Measurements from ENCODE around the gene ARHGEF12.
A peak's percentile ranks its signal among the peaks of the same experiment; 100 is the strongest.

ARHGEF12 gene

GRCh38 chr11:120340529-120340928, 4.3 kb downstream of the ARHGEF12 start:
- no peak for DNase-seq (ENCODE audit: low read depth in 3 of 3)

DNA sequence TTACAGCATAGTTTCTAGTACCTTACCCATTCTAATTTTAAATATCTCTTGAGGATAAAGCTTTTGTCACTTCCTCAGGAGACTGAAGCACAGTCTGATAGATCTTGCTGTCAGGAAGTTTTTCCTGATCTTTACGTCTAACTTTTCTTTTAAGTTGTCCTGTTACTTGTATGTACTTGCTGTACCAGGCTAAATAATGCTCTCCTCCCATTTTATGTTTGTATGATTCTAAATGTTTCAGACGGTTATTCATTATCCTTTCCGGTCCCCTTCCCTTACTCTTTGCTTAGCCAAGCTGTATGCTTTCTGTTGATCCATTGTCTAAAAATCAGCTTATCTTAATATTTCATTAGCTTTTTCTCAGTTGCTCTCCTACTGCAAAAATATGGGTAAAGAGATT, 6.0 kb downstream of the ARHGEF12 start:
- DNase-seq (ENCODE audit: low read depth in 3 of 3), result no peak

DNA sequence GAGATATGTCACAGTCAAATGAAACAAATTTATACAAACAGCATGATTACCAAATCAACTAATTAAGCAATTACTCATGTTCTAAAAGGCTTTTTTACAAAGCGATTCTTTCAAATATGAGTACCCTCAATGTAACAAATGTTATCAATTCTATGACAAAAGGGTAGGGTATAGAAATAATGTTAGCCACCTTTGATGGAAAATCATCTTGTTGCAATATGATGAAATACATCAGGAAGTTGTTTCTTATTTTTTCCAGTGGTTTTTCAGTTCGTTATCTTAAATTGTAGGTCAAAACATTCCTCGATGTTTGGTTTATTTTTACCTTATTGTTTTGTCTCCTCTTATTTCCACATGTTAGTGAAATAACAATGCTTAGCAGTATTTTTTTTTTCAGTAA, 6.5 kb downstream of the ARHGEF12 start:
- no peak for DNase-seq (ENCODE audit: low read depth in 3 of 3)

- no peak for DNase-seq (ENCODE audit: low read depth in 3 of 3)
Measured at GRCh38 chr11:120343429-120343828, 7.2 kb downstream of the ARHGEF12 start.

DNA sequence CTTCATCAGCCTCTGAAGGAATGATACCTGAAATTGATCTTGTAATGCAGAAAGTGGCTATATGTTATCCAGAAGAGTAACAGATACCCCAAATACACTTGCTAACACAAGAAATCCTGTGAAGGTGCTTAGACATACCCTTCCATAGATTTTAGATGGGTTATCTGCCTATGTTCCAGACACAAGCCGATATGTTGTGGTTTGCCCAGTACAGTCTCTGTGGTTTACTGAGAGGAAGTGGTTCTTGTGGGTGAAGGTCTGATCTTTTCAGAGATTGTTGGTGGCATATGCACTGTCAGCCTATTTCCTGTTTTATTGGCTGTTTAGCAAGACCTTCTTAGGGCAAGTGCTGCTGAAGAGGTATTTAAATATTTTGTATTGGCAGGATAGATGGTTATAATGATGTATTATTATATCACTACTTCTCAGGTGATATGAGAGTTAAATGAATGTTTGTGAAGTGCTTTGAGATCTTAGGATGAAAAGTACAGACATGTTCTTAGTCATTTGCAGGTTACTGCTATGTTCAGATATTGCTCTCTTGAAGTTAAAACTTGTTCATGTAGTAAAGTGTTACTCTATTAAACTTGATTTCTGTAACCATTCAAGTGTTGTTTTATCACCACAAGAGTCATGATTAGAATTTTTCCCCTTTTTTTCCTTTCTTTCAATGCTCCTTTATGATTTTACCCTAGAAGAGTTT, 8.2 kb downstream of the ARHGEF12 start:
- DNase-seq (ENCODE audit: low read depth in 3 of 3), result peak in 1 of 3 donors; percentile 22

- DNase-seq (ENCODE audit: low read depth in 3 of 3), result no peak
Measured at GRCh38 chr11:120346233-120346632, 10.0 kb downstream of the ARHGEF12 start.

DNA sequence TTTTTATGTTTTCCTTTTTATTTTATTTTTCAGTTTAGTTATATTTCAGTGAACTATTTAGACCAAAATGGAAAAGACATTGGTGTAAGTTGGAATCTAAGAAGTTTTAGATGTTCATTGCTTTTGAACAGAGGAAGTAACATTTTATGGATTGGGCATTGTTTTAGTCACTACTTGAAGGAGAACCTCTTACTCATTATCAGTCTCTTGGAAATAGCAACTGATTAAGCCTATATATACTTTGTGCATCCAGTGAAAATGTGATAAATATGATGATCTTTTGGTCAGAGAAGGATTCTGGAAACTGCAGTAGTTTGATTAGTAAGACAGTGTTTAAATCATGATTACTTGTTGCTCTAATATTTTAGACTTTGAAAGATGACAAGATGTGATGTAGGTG, 14.4 kb downstream of the ARHGEF12 start:
- DNase-seq (ENCODE audit: low read depth in 3 of 3), result no peak

- DNase-seq (ENCODE audit: low read depth in 3 of 3), result no peak
Measured at GRCh38 chr11:120352405-120352804, 16.2 kb downstream of the ARHGEF12 start.

GRCh38 chr11:120354068-120354467, 17.9 kb downstream of the ARHGEF12 start:
- DNase-seq (ENCODE audit: low read depth in 3 of 3), result no peak

DNA sequence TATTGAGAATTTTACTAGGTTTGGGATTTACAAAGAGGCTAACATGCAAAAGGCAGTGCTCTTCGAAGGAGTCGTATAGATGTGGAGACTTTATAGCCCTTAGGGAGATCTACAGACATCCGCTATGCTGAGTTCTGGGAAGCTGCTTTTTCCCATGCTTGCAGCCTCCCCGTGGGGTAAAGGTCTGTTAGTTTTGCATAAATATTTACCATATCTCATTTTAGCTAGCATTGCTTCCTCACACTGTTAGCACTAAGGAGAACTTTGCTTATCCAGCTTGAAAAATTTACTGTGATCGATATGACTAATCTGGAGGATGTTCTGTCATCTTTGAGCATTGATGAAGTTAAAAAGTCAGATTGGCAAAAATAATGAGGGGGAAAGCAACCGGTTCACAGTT, 18.6 kb downstream of the ARHGEF12 start:
- DNase-seq (ENCODE audit: low read depth in 3 of 3), result no peak

DNA sequence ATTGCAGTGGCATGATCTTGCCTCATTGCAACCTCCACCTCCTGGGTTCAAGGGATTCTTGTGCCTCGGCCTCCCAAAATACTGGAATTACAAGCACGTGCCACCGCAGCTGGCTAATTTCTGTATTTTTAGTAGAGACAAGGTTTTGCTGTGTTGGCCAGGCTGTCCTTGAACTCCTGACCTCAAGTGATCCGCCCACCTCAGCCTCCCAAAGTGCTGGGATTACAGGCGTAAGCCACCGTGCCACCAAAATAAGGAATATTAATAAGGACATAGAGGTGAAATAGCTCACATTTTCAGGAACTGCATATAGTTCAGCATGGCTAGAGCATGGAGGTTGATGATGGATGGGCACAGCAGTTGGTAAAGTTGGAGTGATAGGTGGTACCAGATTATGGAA, 21.4 kb downstream of the ARHGEF12 start:
- DNase-seq (ENCODE audit: low read depth in 3 of 3), result no peak

- DNase-seq (ENCODE audit: low read depth in 3 of 3), result no peak
Measured at GRCh38 chr11:120358729-120359128, 22.5 kb downstream of the ARHGEF12 start.

DNA sequence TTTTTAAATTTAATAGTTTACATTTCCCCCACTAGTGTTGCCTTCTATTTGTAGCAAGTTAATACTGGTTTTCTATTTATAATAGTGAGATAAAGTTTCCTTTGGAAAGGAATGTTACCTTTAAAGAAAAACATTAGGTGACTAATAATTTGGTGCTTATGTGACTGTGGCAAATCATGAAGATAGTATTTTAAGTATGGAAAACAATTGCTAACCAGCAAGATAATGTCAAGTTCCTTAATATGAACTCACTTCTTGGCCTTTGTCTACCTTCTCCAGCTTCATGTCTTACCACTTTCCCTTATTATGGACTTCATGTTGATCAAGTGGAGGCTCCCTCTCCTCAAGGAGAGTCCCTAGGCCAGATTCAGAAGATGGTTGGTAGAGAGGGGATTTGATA, 27.2 kb downstream of the ARHGEF12 start:
- DNase-seq (ENCODE audit: low read depth in 3 of 3), result no peak

DNA sequence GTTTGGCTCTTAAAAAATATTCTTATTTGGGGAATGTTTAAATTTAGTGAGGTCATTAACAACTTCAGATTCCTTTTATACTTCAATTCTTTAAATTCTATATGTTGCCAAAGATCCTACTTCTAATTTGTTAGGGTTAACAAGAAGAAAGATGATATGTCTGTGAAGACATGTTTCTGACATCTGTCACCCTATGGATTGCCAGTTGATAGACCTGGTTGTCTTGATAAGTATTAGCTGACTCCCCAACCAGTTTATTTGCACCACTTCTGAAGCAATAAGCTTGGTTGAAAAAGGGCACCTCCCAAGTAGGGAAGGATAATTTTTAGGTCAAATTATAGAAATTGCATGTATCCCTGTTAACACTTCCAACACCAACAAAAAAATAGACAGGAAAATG, 29.3 kb downstream of the ARHGEF12 start:
- no peak for DNase-seq (ENCODE audit: low read depth in 3 of 3)

DNA sequence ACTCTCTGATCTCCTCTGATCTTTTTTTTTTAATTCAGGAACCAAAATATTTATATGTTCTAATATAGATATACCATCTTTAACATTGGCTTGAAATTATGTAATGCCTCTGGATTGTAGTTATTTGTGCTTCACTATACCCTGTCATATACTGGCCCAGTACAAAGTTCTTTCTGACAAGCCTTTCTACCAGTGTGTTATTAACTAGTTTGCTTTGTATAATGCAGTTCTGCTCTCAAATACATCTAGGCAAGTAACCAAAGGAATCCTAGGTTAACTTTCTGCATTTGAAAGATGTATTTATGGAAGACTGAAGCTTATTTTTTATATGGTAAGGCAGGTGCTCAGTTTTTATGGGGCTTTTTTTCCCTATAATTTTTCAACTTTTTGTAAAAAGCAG, 36.1 kb downstream of the ARHGEF12 start:
- DNase-seq (ENCODE audit: low read depth in 3 of 3), result no peak

DNA sequence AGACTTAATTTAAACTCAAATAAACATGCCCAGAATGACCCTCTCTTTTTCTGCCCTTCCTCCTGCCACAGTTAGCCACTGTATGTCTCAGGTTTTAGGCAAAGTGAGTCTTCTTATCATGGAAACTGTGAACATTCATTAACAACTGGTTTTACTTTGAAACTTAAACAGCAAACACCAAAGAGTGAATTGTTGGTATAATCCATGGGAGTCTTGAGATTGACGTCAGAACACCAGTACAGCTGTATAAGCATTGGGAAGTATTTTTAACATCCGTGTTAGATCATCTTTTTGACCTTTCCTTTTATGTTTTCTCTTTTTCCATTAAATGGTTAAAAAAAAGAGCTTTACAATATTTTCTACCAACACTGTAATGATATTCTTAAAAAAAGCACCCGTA, 38.9 kb downstream of the ARHGEF12 start:
- DNase-seq (ENCODE audit: low read depth in 3 of 3), result no peak

- no peak for DNase-seq (ENCODE audit: low read depth in 3 of 3)
Measured at GRCh38 chr11:120376547-120377182, 40.5 kb downstream of the ARHGEF12 start.

DNA sequence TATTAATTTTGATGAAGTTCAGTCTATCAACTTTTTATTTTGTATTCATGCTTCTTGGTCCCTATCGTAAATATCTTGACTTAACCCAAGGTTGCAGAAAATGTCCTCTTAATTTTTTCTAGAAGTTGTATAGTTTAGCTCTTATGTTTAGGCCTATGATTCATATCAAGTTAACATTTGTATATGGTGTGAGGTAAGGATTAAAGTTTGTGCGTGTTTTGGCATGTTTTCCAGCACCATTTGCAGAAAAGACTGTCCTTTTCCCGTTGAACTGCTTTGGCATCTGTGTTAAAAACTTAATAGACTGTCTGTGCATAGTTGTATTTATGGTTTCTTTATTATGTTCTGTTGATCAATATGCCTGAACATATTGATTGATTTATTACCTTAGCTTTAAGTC, 42.3 kb downstream of the ARHGEF12 start:
- no peak for DNase-seq (ENCODE audit: low read depth in 3 of 3)

GRCh38 chr11:120381401-120381800, 45.2 kb downstream of the ARHGEF12 start:
- DNase-seq (ENCODE audit: low read depth in 3 of 3), result no peak

DNA sequence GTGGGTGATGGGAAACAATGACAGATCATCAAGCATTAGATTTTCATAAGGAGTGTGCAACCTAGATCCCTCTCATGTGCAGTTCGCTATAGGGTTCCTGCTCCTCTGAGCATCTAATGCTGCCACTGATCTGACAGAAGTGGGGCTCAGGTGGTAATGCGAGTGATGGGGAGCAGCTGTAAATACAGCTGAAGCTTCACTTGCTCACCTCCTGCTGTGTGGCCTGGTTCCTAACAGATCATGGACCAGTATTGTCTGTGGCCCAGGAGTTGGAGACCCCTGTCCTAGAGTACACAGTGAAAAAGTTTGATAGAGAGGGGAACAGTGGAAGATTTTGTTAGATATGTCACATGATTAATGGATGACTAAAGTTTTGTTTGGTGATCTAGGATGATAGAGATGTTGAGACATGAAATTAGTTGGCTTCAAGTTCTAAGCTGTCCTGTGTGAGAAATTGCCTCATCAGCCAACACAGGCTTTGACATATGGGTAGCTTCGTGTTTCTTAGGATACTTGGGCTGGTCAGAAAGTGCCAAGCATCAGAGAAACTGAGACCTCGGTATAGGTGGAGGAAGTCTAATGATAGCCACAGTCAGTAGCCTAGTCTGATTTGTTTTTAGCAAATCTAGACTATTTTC, 47.4 kb downstream of the ARHGEF12 start:
- DNase-seq (ENCODE audit: low read depth in 3 of 3), result no peak

DNA sequence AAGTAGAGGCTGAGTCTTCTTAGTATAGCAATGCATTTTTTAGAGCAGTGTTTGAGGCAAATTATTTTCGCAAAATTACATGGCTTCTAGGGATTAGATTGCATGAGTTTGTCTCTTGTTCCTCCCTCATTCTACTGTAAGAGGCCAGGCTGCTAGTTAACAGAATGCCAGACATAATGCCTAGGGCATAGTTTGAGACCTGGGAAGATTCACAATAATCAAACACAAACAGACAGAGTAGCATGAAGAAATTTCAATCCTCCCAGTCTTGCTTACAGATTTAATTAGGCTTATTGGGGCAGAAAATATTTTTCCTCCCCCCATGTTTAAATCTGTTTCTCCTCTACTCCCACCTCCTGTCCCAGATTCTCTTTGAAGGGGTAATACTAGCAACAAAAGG, 48.3 kb downstream of the ARHGEF12 start:
- no peak for DNase-seq (ENCODE audit: low read depth in 3 of 3)

GRCh38 chr11:120385110-120385509, 48.9 kb downstream of the ARHGEF12 start:
- DNase-seq (ENCODE audit: low read depth in 3 of 3), result no peak

DNA sequence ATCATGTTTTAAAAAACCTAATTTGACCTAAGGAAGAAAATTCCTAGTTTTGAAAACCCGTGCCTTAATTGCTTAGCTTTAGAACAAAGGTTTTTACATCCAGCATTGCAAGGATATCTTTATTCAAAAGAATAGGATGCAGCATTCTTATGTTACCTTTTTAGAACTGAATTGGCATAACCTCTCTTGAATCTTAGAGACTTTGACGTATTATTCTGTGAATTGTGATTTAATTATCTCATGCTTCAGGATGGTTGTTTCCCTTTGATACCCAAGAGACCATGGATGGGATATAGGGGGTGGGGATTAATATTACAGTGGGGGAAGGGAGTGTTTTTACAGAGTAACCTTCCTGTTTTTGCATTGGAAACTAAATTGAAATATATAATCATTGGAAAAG, 49.4 kb downstream of the ARHGEF12 start:
- no peak for DNase-seq (ENCODE audit: low read depth in 3 of 3)
